GM13977 (cell line): ENCODE results near the gene CLDN18.

ENCODE experiments used
- DNase-seq: peaks from one replicate; pipeline ENCODE4 v3.0.0; 2012; ENCODE audit warnings: low spot score
- in situ Hi-C: fragments of 300-500 bp; cut with MboI; formaldehyde crosslinking; loops from one replicate; pipeline ENCODE4 v1.12.0; 2022; ENCODE audit warnings: low sequenced_read_pairs, low pct_unique_long_range_greater_than_20kb, mixed read lengths, inconsistent platforms; ENCODE audit not compliant: unreplicated experiment
- TF ChIP-seq, protein P1 (sequence below): IDR thresholded peaks from 2 replicates; pipeline ENCODE4 v1.5.1; 2012; ENCODE audit warnings: mild to moderate bottlenecking, control low read depth; ENCODE audit not compliant: insufficient read depth; ENCODE audit errors: extremely low read depth, missing control alignments

CLDN18 gene

DNA sequence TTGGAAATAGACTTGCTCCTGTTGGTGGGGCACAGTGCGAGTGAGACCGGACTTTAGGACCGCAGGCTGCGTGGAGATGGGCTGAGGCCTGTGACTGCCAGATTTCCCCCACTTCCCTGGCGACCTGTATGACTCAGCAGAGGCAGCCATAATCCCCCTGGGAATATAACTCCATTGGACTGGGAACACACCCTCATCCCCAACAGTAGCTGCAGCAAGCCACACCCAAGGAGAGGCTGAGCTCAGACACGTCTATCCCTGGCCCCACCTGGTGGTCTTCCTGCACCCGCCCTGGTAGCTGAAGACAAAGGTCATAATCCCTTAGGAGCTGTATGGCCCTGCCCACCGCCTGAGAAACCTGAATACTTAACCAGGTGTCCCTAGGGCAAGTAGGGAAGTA is 62.8 kb downstream of the CLDN18 start:
- TF ChIP-seq, protein P1, sequence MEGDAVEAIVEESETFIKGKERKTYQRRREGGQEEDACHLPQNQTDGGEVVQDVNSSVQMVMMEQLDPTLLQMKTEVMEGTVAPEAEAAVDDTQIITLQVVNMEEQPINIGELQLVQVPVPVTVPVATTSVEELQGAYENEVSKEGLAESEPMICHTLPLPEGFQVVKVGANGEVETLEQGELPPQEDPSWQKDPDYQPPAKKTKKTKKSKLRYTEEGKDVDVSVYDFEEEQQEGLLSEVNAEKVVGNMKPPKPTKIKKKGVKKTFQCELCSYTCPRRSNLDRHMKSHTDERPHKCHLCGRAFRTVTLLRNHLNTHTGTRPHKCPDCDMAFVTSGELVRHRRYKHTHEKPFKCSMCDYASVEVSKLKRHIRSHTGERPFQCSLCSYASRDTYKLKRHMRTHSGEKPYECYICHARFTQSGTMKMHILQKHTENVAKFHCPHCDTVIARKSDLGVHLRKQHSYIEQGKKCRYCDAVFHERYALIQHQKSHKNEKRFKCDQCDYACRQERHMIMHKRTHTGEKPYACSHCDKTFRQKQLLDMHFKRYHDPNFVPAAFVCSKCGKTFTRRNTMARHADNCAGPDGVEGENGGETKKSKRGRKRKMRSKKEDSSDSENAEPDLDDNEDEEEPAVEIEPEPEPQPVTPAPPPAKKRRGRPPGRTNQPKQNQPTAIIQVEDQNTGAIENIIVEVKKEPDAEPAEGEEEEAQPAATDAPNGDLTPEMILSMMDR, result no peak
- in situ Hi-C loops, result loop anchor here (25.0 kb wide), 1 partner anchor 840 kb away; no protein-coding TSS in a partner anchor
- no peak for DNase-seq

DNA sequence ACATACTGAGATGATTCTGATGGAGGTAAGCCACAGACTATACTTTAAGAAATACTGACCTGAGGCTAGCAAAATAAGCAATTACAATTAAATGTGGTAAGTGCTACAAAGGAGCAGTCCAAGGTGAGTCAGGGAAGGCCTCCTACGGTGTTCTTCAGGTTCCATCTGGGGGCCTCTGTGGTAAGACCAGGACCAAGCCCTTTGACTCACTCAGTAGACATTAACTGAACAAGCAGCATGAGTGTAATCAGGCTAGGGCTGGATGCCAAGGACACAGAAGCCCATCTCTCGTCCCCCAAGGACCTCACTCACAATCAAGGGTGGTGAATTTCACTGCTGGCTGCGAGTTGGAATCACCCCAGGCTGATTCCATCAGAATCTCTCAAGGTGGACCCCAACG is 68.1 kb downstream of the CLDN18 start:
- in situ Hi-C loops, result no loop called here
- DNase-seq, result no peak
- TF ChIP-seq, protein P1, result no peak

DNA sequence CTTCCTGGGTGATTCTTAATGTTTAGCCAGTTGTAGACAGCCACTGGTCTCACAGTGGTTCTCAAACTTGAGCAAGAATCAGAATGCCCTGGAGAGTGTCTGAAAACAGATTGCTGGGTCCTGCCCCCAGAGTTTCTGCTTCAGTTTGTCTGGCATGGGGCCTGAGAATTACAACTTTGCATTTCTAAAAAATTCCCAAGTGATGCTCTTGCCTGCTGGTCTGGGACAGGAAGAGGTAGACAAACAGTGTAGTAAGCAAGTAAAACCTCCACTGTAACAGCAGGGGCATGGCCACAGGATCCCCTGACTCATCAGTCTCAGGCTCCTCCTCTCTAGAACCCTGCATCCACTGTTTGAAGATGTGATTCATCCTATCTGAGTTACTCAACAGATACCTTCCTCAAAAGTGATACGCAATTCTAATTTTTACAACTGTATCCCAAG is 69.0 kb downstream of the CLDN18 start:
- no peak for DNase-seq
- TF ChIP-seq, protein P1, result no peak
- in situ Hi-C loops, result no loop called here

DNA sequence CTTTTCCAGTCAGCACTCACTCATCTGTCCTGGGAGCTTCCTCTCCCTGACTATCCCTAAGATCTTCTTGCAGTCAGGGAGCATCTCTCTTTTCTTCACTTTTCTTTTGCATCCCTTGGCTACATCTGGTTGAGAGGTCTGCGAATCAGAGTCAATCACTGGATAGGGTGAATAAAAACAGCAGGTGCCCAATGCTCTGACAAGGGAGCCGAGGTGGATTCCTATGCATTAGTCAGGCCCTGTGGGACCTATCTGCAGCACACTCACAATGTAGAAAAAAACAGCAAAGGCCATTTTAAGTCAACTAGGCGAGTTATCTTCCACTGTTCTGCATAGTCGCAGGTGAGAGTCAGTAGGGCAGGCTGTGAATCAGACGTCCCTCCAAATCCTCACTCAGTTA is 69.9 kb downstream of the CLDN18 start:
- in situ Hi-C loops, result no loop called here
- TF ChIP-seq, protein P1, result no peak
- DNase-seq, result no peak

DNA sequence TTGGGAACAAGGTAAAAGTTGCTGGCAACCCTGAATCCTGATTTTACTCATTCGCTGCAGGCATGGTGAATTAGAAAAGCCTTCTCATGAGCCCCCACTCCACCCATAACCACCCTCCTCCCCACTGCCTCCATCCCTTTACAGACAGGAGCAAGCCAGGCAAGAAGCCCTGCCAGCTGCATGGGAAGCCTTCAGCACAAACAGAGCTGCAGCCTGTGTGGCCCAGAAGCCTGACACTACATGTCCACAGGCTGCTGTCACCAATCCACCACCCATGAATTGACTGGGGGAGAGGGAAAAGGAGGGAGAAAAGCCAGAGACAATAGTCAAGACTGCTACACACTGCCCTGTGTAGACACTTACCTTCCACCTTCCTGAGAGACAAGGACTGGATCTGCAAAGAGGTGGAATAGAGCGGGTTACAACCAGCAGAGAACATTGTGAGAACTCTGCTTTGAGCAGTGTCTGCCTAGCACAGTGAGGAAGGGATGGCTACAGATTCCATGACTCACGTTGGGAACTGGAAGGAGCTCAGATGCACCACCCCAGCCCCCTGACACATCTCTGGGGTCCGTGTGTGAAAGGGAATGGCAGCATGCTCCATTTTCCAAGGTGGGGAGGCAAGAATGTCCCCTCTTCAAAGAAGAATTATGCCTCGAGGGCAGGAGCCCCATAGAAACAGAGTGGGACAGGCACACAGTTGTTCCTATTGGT is 71.6 kb downstream of the CLDN18 start:
- TF ChIP-seq, protein P1, result no peak
- in situ Hi-C loops, result no loop called here
- DNase-seq, result no peak

DNA sequence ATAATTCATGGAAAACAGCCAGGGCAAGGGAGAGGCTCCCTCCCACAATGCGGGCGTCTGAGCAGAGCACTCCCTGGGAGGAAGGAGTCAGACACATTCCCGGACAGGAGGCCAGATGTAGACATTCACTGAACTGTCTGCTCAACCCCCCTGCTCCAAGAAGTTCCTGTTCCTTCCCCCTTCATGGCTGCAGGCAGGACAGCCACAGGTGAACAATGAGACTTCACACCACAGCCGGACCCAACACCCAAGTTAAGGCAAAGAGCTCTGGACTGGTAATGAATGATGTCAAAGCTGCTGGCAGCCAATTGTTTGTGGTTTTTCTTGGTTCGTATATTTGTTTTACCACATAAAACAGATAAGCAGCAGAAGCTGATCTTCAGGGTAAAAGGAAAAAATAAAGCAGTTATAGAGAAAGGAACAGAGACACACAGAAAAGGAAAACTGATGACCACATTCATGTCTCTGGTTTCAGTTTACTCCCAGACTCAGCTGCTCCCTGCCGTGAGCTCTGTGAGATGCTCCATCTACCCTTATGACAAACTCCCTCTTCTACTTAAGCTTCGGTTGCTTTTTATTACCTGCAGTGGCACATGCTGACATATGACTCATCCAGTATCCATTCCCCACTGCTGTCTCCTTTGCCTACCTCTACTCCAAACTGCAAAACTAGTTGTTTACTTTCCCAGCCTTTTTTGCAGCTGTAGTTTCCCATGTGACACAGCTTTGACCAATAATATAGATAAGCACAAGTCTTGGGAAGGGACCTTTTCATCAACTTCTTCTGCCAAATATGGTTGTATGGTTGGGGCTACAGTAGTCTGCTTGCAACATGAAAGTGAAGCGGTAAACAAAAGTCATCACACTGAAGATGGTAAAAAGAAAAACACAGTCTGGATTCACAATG is 72.4 kb downstream of the CLDN18 start:
- no peak for DNase-seq
- TF ChIP-seq, protein P1, result no peak
- in situ Hi-C loops, result no loop called here
